ENCODE measurements around the gene TPST1. TPM values are rescaled to one million over a fixed set of nuclear protein-coding genes. Genes with fewer than 3 reads are reported as not detected.

TPST1 gene
- total RNA-seq, 4 donors from 2014 or later, result 5.2 to 20.0 (median 8.2) TPM

DNA sequence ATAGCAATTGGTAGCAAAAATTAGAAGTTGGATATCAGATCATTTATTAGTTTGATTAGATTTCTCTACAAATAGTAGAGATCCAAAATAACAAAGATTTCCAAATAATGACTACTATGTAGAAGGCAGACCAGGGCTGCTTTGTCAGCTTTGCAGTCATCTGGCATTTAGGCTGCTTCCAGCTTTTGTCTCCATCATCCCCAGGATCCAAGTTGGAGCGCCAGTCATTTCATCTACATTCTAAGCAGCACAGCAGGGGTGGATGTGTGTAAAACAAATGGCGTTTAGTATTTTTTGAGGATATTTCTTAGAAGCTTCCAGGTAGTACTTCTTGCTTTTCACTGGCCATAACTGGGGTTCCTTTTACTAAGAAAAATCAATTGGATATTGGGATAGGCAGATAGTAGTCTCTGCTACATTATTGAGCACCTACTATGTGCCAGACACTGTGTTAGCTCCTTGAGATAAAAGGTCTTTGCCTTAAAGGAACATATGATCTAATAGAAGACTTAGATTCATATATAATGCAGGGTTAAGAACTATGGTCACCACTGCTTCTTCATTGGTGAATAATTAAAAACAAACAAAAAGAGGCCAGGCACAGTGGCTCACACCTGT lies 41.5 kb downstream of the TPST1 start:
- TF ChIP-seq POLR2A (IDR thresholded peaks at IDR 0.05) (no peak), EP300 (IDR thresholded peaks at IDR 0.05) (no peak), POLR2AphosphoS5 (IDR thresholded peaks at IDR 0.05) (no peak)
- TF ChIP-seq, protein P1, sequence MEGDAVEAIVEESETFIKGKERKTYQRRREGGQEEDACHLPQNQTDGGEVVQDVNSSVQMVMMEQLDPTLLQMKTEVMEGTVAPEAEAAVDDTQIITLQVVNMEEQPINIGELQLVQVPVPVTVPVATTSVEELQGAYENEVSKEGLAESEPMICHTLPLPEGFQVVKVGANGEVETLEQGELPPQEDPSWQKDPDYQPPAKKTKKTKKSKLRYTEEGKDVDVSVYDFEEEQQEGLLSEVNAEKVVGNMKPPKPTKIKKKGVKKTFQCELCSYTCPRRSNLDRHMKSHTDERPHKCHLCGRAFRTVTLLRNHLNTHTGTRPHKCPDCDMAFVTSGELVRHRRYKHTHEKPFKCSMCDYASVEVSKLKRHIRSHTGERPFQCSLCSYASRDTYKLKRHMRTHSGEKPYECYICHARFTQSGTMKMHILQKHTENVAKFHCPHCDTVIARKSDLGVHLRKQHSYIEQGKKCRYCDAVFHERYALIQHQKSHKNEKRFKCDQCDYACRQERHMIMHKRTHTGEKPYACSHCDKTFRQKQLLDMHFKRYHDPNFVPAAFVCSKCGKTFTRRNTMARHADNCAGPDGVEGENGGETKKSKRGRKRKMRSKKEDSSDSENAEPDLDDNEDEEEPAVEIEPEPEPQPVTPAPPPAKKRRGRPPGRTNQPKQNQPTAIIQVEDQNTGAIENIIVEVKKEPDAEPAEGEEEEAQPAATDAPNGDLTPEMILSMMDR (IDR thresholded peaks at IDR 0.05), result no peak
- WGBS, result 89% methylated on average over 2 of the region's 2 CpGs
- H3K36me3 ChIP-seq, result no peaks in the 10 kb centered on the region
- H3K9me3 ChIP-seq, result no peaks in the 10 kb centered on the region
- no peak for DNase-seq (ENCODE audit: low spot score in 2 of 2)
- no peak overlapping the region for H3K4me3 ChIP-seq
- H3K27me3 ChIP-seq, result no peaks in the 10 kb centered on the region
- H3K4me1 ChIP-seq, result no peaks in the 10 kb centered on the region
- no peak overlapping the region for H3K27ac ChIP-seq

DNA sequence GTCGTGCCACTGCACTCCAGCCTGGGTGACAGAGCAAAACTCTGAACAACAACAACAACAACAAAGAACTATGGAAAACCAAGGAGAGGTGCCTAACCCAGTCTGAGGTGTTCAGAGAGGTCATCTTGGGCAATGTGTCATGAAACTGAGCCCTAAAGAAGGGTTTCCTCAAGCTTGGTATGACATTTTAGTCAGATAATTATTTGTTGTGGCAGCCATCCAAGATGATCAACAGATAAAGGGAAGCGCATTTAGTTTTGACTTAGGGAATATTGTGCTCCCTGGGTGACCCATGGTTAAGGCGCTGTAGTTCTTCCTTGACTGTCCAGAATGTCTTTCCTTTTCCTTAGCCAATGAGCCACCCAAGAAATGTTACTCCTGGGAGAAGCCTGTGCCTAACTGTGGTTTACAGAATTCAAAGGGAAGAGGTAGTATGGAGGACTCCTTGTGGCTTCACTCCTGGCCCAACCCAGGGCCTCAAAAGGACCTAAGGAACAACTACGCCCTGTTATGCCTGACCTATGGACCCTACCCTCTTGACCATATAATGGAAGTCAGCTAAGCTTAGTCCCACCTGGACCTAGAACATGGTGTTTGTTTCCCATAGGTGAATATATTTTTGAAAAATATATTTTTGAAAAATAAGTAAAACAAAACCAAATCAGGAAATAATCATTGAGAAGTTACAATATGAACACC lies 42.4 kb downstream of the TPST1 start:
- Histone ChIP-seq H3K9me3 (no peaks in the 10 kb centered on the region), H3K36me3 (no peaks in the 10 kb centered on the region), H3K4me3 (no peak overlapping the region), H3K4me1 (no peaks in the 10 kb centered on the region), H3K27me3 (no peaks in the 10 kb centered on the region), H3K27ac (no peak overlapping the region)
- TF ChIP-seq POLR2AphosphoS5 (IDR thresholded peaks at IDR 0.05) (no peak), EP300 (IDR thresholded peaks at IDR 0.05) (no peak), POLR2A (IDR thresholded peaks at IDR 0.05) (no peak)
- TF ChIP-seq, protein P1 (IDR thresholded peaks at IDR 0.05), result no peak
- WGBS, result 85% methylated on average over 4 of the region's 4 CpGs
- DNase-seq (ENCODE audit: low spot score in 2 of 2), result no peak

DNA sequence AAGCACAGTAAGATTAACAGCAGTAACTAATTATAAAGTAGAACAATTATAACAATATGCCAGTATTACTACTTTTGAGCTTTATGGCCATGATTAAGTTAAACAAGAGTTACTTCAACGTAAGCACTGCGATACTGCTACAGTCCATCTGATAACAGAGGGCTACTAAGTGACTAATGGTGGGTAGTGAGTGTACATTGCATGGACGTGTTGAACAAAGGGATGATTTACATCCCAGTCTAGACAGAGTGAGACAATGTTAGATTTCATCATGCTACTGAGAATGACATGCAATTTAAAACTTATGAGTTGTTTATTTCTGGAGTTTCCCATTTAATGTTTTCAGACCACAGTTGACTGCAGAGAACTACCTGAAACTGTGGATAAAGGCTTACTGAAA lies 45.6 kb downstream of the TPST1 start:
- 71% methylated on average over 3 of the region's 3 CpGs for WGBS
- H3K27me3 ChIP-seq, result no peaks in the 10 kb centered on the region
- H3K4me3 ChIP-seq, result no peak overlapping the region
- H3K36me3 ChIP-seq, result no peaks in the 10 kb centered on the region
- TF ChIP-seq, protein P1 (IDR thresholded peaks at IDR 0.05), result no peak
- TF ChIP-seq POLR2A (IDR thresholded peaks at IDR 0.05), result no peak
- TF ChIP-seq EP300 (IDR thresholded peaks at IDR 0.05), result no peak
- no peak for TF ChIP-seq POLR2AphosphoS5 (IDR thresholded peaks at IDR 0.05)
- peaks cover 3% of the 10 kb centered on the region for H3K4me1 ChIP-seq
- no peak overlapping the region for H3K27ac ChIP-seq
- DNase-seq (ENCODE audit: low spot score in 2 of 2), result no peak
- H3K9me3 ChIP-seq, result no peaks in the 10 kb centered on the region

DNA sequence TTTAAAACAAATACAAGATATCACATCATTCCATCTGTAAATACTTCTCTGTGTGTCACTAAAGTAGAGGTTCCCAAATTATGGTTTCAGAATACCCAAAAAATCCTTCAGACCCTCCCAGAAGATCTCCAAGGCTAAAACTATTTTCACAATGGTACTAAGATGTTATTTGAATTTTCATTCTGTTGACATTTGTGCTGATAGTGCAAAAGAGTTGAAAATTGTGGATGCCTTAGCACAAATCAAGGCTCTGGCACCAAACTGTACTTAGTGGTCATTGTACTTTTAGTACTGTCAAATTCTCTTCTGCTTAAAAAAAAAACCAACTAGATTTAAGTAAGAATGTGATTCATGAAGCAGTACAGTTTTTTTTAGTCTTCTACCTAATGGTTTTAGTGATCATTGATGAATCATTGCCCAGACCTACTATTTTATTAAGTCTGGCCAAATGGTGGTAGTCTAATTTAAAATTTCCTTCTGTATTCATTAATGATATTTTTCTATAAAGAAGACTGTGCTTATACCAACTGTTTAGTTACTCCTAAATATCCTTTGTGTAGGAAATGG lies 50.5 kb downstream of the TPST1 start:
- DNase-seq (ENCODE audit: low spot score in 2 of 2), result no peak
- TF ChIP-seq POLR2A (IDR thresholded peaks at IDR 0.05) (no peak), POLR2AphosphoS5 (IDR thresholded peaks at IDR 0.05) (no peak), EP300 (IDR thresholded peaks at IDR 0.05) (no peak)
- TF ChIP-seq, protein P1 (IDR thresholded peaks at IDR 0.05), result no peak
- H3K27ac ChIP-seq, result no peak overlapping the region
- no peaks in the 10 kb centered on the region for H3K36me3 ChIP-seq
- no peaks in the 10 kb centered on the region for H3K9me3 ChIP-seq
- no peaks in the 10 kb centered on the region for H3K27me3 ChIP-seq
- H3K4me1 ChIP-seq, result peaks cover 8% of the 10 kb centered on the region
- H3K4me3 ChIP-seq, result no peak overlapping the region

DNA sequence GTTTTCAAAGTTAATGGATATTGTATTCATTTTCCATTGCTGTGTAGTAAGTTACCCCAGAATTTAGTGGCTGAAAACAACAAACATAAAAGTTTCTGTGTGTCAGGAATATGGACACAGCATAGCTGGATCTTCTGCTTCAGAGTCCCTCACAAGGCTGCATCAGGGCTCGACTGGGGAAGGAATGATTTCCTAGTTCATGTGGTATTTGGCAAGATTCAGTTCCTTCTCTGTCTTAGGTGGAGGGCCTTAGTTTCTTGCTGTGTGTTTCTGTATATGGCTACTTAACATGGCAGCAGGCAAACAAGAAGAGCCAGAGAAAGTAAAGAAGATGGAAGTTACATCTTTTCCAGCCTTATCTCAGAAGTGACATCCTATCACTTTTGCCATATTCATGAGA lies 51.1 kb downstream of the TPST1 start:
- no peaks in the 10 kb centered on the region for H3K27me3 ChIP-seq
- H3K4me1 ChIP-seq, result peaks cover 8% of the 10 kb centered on the region
- no peaks in the 10 kb centered on the region for H3K9me3 ChIP-seq
- no peak for TF ChIP-seq EP300 (IDR thresholded peaks at IDR 0.05)
- TF ChIP-seq, protein P1 (IDR thresholded peaks at IDR 0.05), result no peak
- TF ChIP-seq POLR2A (IDR thresholded peaks at IDR 0.05), result no peak
- no peak for TF ChIP-seq POLR2AphosphoS5 (IDR thresholded peaks at IDR 0.05)
- DNase-seq (ENCODE audit: low spot score in 2 of 2), result no peak
- H3K4me3 ChIP-seq, result no peak overlapping the region
- H3K27ac ChIP-seq, result no peak overlapping the region
- WGBS, result 0% methylated on average over 1 of the region's 1 CpG
- H3K36me3 ChIP-seq, result no peaks in the 10 kb centered on the region
